CD8-positive, alpha-beta memory T cell (primary cell): ENCODE measurements around the gene EEF1E1. TPM values are rescaled to one million over a fixed set of nuclear protein-coding genes. Genes with fewer than 3 reads are reported as not detected.

Source experiments
- CTCF ChIA-PET: fragments of 350-600 bp; sonication (Branson Sonifier 250); formaldehyde crosslinking; loops from one replicate; lab custom pipeline; 2021; ENCODE audit warnings: antibody characterized with exemption; lab: Charles Lee
- POLR2A ChIA-PET: fragments of 350-600 bp; sonication (Branson Sonifier 250); formaldehyde crosslinking; loops from one replicate; lab custom pipeline; 2021; ENCODE audit warnings: antibody characterized with exemption; lab: Charles Lee
- DNase-seq, 5 donors: peaks; one replicate each; pipeline versions ENCODE4 v3.0.0 to v3.0.0-alpha.2; 2020 to 2022; ENCODE audit warnings: mixed read lengths in 1 of 5
- H3K27ac ChIP-seq: one replicate; pipeline ENCODE4 v1.7.0; 2013; ENCODE audit warnings: low read depth, mild to moderate bottlenecking, low read length, moderate library complexity
- H3K27me3 ChIP-seq: 2 replicates; pipeline ENCODE4 v1.7.0; 2013; ENCODE audit warnings: low read length, mild to moderate bottlenecking; ENCODE audit not compliant: insufficient read depth, poor library complexity, severe bottlenecking
- H3K36me3 ChIP-seq: 2 replicates; pipeline ENCODE4 v1.7.0; 2013; ENCODE audit warnings: mild to moderate bottlenecking, low read length, moderate library complexity; ENCODE audit not compliant: insufficient read depth
- H3K4me1 ChIP-seq: 2 replicates; pipeline ENCODE4 v1.7.0; 2013; ENCODE audit warnings: mild to moderate bottlenecking, low read length, moderate library complexity; ENCODE audit not compliant: insufficient read depth
- H3K4me3 ChIP-seq: 2 replicates; pipeline ENCODE4 v1.7.0; 2013; ENCODE audit warnings: mild to moderate bottlenecking, low read length
- H3K9me3 ChIP-seq: 2 replicates; pipeline ENCODE4 v1.7.0; 2013; ENCODE audit warnings: mild to moderate bottlenecking, low read length
- H3K27ac Mint-ChIP-seq, 8 donors: one replicate each; pipeline ENCODE4 v1.8.0; 2020 to 2021; ENCODE audit warnings: mixed read lengths in 8 of 8, mild to moderate bottlenecking in 6 of 8, inconsistent platforms in 3 of 8, moderate library complexity in 3 of 8
- H3K27me3 Mint-ChIP-seq, 2 donors: one replicate each; pipeline ENCODE4 v1.8.0; 2020 to 2021; ENCODE audit warnings: mixed read lengths in 2 of 2, mild to moderate bottlenecking in 1 of 2, moderate library complexity in 1 of 2
- H3K36me3 Mint-ChIP-seq, 3 donors: one replicate each; pipeline ENCODE4 v1.8.0; 2020 to 2021; ENCODE audit warnings: mixed read lengths in 3 of 3, inconsistent platforms in 1 of 3, mild to moderate bottlenecking in 1 of 3
- H3K4me1 Mint-ChIP-seq, 3 donors: one replicate each; pipeline ENCODE4 v1.8.0; 2020 to 2021; ENCODE audit warnings: mixed read lengths in 3 of 3, inconsistent platforms in 1 of 3, mild to moderate bottlenecking in 1 of 3
- H3K4me3 Mint-ChIP-seq, 7 donors: one replicate each; pipeline ENCODE4 v1.8.0; 2020 to 2021; ENCODE audit warnings: mixed read lengths in 7 of 7, mild to moderate bottlenecking in 6 of 7, moderate library complexity in 4 of 7, inconsistent platforms in 2 of 7
- H3K9me3 Mint-ChIP-seq, 5 donors: one replicate each; pipeline ENCODE4 v1.8.0; 2020 to 2022; ENCODE audit warnings: mixed read lengths in 5 of 5, mild to moderate bottlenecking in 3 of 5, moderate library complexity in 2 of 5, inconsistent platforms in 1 of 5
- polyA plus RNA-seq: library from polyadenylated mRNA; unstranded; fragments of 300-500 nt; fragmentation: Illumina TruSeq; gene quantifications from one replicate; pipeline ENCODE4 v1.2.3, GENCODE V29; 2021
- total RNA-seq, 2 experiments: library from RNA; stranded (reverse); gene quantifications; one replicate each; pipeline ENCODE4 v1.2.3, GENCODE V29; 2021

EEF1E1 gene
- total and polyA plus RNA-seq, 3 experiments from 2014 or later = 48.3 to 76.0 (median 71.2) TPM

DNA sequence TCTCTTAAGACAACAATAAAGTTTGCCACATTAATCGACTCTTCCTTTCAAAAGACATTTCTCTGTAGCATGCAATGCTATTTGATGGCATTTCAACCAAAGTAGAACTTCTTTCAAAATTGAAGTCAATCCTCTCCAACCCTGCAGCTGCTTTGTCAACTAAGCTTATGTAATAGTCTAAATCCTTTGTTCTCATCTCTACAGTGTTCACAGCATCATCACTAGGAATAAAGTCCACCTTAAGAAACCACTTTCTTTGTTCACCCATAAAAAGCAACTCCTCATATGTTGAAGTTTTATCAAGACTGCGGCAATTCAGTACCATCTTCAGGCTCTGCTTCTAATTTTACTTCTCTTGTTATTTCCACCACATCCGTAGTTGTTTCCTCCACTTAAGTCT, 26.6 kb downstream of the EEF1E1 start:
- ChIA-PET POLR2A (no interaction called here), CTCF (no interaction called here)
- no peaks in the 10 kb centered on the region for H3K27me3 Mint-ChIP-seq
- Histone ChIP-seq H3K27me3 (no peaks in the 10 kb centered on the region), H3K9me3 (no peaks in the 10 kb centered on the region), H3K4me1 (no peaks in the 10 kb centered on the region), H3K4me3 (no peak overlapping the region), H3K36me3 (no peaks in the 10 kb centered on the region), H3K27ac (no peak overlapping the region)
- peaks cover 0 to 4% (median 0%) of the 10 kb centered on the region in 3 donors for H3K4me1 Mint-ChIP-seq
- no peak overlapping the region for H3K27ac Mint-ChIP-seq
- peak in 1 of 5 donors; percentile 23 for DNase-seq
- H3K36me3 Mint-ChIP-seq = peaks cover 0 to 21% (median 8%) of the 10 kb centered on the region in 3 donors
- no peaks in the 10 kb centered on the region for H3K9me3 Mint-ChIP-seq
- H3K4me3 Mint-ChIP-seq = no peak overlapping the region

DNA sequence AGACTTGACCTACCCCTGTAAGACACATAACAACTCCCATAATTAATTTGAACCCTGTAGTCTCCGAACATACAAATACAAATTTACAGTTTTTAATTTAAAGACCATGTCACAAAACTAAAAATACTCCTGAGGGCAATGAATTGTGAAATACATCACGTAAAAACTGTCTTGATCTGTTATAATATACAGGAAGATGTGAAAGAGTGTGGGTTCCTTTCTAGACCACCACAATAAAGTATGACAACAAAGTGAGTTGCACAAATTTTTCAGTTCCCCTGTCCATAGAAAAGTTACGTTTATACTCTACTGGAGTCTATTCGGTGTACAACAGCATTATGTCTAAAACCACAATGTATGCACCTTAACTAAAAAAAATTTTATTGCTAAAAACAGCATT, 27.2 kb downstream of the EEF1E1 start:
- no peaks in the 10 kb centered on the region for H3K27me3 Mint-ChIP-seq
- Histone ChIP-seq H3K4me3 (no peak overlapping the region), H3K9me3 (no peaks in the 10 kb centered on the region), H3K4me1 (no peaks in the 10 kb centered on the region), H3K27me3 (no peaks in the 10 kb centered on the region), H3K27ac (no peak overlapping the region), H3K36me3 (no peaks in the 10 kb centered on the region)
- peaks cover 0 to 17% (median 8%) of the 10 kb centered on the region in 3 donors for H3K36me3 Mint-ChIP-seq
- H3K4me1 Mint-ChIP-seq = peaks cover 0 to 4% (median 0%) of the 10 kb centered on the region in 3 donors
- POLR2A ChIA-PET = no interaction called here
- CTCF ChIA-PET = no interaction called here
- DNase-seq = no peak
- no peak overlapping the region for H3K4me3 Mint-ChIP-seq
- H3K27ac Mint-ChIP-seq = no peak overlapping the region
- H3K9me3 Mint-ChIP-seq = no peaks in the 10 kb centered on the region

DNA sequence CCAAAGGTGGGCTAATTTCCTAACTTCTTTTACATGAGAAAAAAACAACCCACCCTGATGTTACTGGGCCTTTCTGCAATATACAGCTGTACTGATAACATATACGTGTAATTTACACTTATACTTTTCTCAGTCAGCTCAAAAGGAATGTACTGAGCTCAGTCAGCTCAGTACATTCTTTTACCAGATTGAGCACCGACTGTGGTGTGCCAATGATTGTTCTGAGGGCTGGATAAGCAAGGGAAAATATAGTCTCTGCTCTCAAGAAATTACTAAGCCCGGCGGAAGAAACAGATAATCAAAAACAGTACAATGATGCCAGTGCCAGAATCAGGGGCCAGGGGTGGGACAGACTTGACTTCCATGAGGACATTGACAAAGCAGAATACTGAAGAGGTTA, 28.1 kb downstream of the EEF1E1 start:
- ChIA-PET POLR2A (no interaction called here), CTCF (no interaction called here)
- Mint-ChIP-seq H3K4me1 (peaks cover 0 to 4% (median 0%) of the 10 kb centered on the region in 3 donors), H3K9me3 (no peaks in the 10 kb centered on the region), H3K27ac (no peak overlapping the region), H3K4me3 (no peak overlapping the region), H3K36me3 (peaks cover 0 to 10% (median 8%) of the 10 kb centered on the region in 3 donors), H3K27me3 (no peaks in the 10 kb centered on the region)
- Histone ChIP-seq H3K4me1 (no peaks in the 10 kb centered on the region), H3K9me3 (no peaks in the 10 kb centered on the region), H3K27me3 (no peaks in the 10 kb centered on the region), H3K27ac (no peak overlapping the region), H3K36me3 (no peaks in the 10 kb centered on the region), H3K4me3 (no peak overlapping the region)
- DNase-seq = no peak

- H3K27ac ChIP-seq = no peak overlapping the region
- H3K4me3 ChIP-seq = no peak overlapping the region
- H3K9me3 ChIP-seq = no peaks in the 10 kb centered on the region
- Mint-ChIP-seq H3K27ac (no peak overlapping the region), H3K4me3 (no peak overlapping the region), H3K36me3 (peaks cover 0 to 9% (median 8%) of the 10 kb centered on the region in 3 donors), H3K4me1 (peaks cover 0 to 4% (median 0%) of the 10 kb centered on the region in 3 donors), H3K27me3 (no peaks in the 10 kb centered on the region), H3K9me3 (no peaks in the 10 kb centered on the region)
- ChIA-PET POLR2A (no interaction called here), CTCF (no interaction called here)
- no peaks in the 10 kb centered on the region for H3K27me3 ChIP-seq
- no peaks in the 10 kb centered on the region for H3K4me1 ChIP-seq
- DNase-seq = no peak
- no peaks in the 10 kb centered on the region for H3K36me3 ChIP-seq
Measured at GRCh38 chr6:8073758-8074157, 28.6 kb downstream of the EEF1E1 start.

DNA sequence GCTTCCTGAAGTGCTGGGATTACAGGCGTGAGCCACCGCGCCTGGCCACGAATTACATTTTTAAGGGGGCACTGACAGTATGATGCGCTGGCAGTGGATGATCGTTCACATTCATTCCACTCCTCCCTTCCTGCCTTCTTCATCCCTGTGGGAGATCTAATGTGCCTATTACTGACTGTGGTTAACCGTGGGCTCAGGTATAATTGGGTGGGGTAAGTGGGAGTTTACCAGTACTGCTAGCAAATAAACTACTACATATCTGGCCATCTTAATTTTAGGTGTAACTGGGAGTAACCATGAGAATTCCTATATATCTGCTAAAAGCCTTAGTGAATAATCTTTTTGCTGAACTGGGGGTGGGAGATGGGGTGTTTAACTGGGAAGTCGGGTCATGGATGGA, 31.6 kb downstream of the EEF1E1 start:
- no peaks in the 10 kb centered on the region for H3K9me3 Mint-ChIP-seq
- POLR2A ChIA-PET = no interaction called here
- Histone ChIP-seq H3K36me3 (no peaks in the 10 kb centered on the region), H3K27ac (no peak overlapping the region), H3K4me3 (no peak overlapping the region), H3K9me3 (no peaks in the 10 kb centered on the region), H3K27me3 (no peaks in the 10 kb centered on the region), H3K4me1 (no peaks in the 10 kb centered on the region)
- CTCF ChIA-PET = interaction anchor here (1.1 to 1.4 kb wide), 2 partner anchors 11 to 14 kb away, joined by 3 read pairs; no protein-coding TSS in a partner anchor
- H3K4me3 Mint-ChIP-seq = no peak overlapping the region
- no peaks in the 10 kb centered on the region for H3K27me3 Mint-ChIP-seq
- no peak for DNase-seq
- H3K4me1 Mint-ChIP-seq = peaks cover under 1 to 2% (median 2%) of the 10 kb centered on the region in 3 donors
- peaks cover 0 to 1% (median 0%) of the 10 kb centered on the region in 3 donors for H3K36me3 Mint-ChIP-seq
- no peak overlapping the region for H3K27ac Mint-ChIP-seq

GRCh38 chr6:8069631-8070284, 32.6 kb downstream of the EEF1E1 start:
- no peak for DNase-seq
- no peak overlapping the region for H3K27ac ChIP-seq
- H3K27me3 Mint-ChIP-seq = no peaks in the 10 kb centered on the region
- no peaks in the 10 kb centered on the region for H3K27me3 ChIP-seq
- ChIA-PET CTCF (interaction anchor here (1.1 to 1.4 kb wide), 2 partner anchors 12 to 15 kb away, joined by 3 read pairs; no protein-coding TSS in a partner anchor), POLR2A (no interaction called here)
- H3K36me3 Mint-ChIP-seq = peaks cover 0 to 1% (median 0%) of the 10 kb centered on the region in 3 donors
- H3K9me3 ChIP-seq = no peaks in the 10 kb centered on the region
- no peaks in the 10 kb centered on the region for H3K9me3 Mint-ChIP-seq
- no peak overlapping the region for H3K4me3 ChIP-seq
- H3K4me1 ChIP-seq = peaks cover 8% of the 10 kb centered on the region
- no peak overlapping the region for H3K4me3 Mint-ChIP-seq
- H3K27ac Mint-ChIP-seq = peak overlapping the region in 1 of 8 donors; percentile 63
- no peaks in the 10 kb centered on the region for H3K36me3 ChIP-seq
- peaks cover 10 to 12% (median 10%) of the 10 kb centered on the region in 3 donors for H3K4me1 Mint-ChIP-seq

DNA sequence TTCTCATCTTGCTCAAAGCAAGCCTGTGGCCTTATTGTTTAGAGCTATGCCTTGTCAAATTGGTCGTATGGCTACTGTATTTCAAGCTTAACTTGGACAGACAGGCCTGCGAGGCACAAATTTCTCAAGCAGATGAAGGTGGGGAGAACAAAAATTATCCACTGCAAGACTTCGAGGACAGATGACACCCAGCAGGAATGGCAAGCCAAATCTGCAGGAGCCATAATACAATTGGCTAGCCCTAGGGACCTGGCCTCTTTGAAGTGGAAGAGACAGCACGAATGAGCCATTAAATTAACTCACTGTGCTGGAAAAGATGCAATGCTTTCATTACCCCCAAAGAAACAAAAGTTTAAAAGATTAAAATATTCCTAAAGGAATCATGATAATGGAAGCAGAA, 33.2 kb downstream of the EEF1E1 start:
- CTCF ChIA-PET = no interaction called here
- Mint-ChIP-seq H3K27me3 (no peaks in the 10 kb centered on the region), H3K27ac (no peak overlapping the region), H3K9me3 (no peaks in the 10 kb centered on the region), H3K4me3 (no peak overlapping the region), H3K4me1 (peaks cover 15 to 18% (median 16%) of the 10 kb centered on the region in 3 donors), H3K36me3 (peaks cover 0 to 2% (median 0%) of the 10 kb centered on the region in 3 donors)
- no peak for DNase-seq
- Histone ChIP-seq H3K4me3 (no peak overlapping the region), H3K27ac (no peak overlapping the region), H3K36me3 (no peaks in the 10 kb centered on the region), H3K9me3 (no peaks in the 10 kb centered on the region), H3K4me1 (peaks cover 11% of the 10 kb centered on the region), H3K27me3 (no peaks in the 10 kb centered on the region)
- POLR2A ChIA-PET = no interaction called here

DNA sequence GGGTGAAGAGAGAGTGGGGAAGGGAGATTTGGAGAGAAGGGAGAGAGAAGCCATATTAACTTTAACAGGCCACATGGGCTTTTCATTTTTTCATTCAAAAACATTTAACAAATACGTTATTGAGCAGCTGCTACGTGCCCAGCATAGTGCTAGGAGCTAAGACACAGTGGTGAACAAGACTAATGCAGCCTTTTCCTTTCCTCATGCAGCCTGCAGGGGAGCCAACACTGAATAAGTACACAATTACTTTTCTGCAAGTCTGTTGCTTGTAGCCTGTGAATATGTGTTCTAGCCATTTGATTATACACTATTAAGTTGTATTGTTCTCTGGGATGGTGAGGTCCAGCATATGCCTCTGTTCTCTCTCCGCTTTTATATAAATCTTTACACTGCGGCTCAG, 36.2 kb downstream of the EEF1E1 start:
- no peak for DNase-seq
- Mint-ChIP-seq H3K27me3 (no peaks in the 10 kb centered on the region), H3K9me3 (no peaks in the 10 kb centered on the region), H3K4me3 (no peak overlapping the region), H3K4me1 (peaks cover 24 to 31% (median 30%) of the 10 kb centered on the region in 3 donors), H3K27ac (peak overlapping the region in 3 of 8 donors; percentile 24 to 97 (median 48)), H3K36me3 (peaks cover 0 to 18% (median 0%) of the 10 kb centered on the region in 3 donors)
- Histone ChIP-seq H3K9me3 (no peaks in the 10 kb centered on the region), H3K4me1 (peaks cover 19% of the 10 kb centered on the region), H3K36me3 (no peaks in the 10 kb centered on the region), H3K27me3 (no peaks in the 10 kb centered on the region), H3K27ac (no peak overlapping the region), H3K4me3 (no peak overlapping the region)
- POLR2A ChIA-PET = no interaction called here
- CTCF ChIA-PET = no interaction called here
